HepG2 (cell line): ENCODE data around the gene PRSS36. TPM values are rescaled to one million over a fixed set of nuclear protein-coding genes. Genes with fewer than 3 reads are reported as not detected.
A peak's percentile ranks its signal among the peaks of the same experiment; 100 is the strongest.

Experiments used
- ADNP ChIP-seq: sonication (generic); formaldehyde crosslinking; IDR thresholded peaks from 2 replicates; pipeline ENCODE4 v1.4.0; 2020; ENCODE audit warnings: missing genetic modification reagents
- ARID3A ChIP-seq: IDR thresholded peaks from 2 replicates; pipeline ENCODE4 v1.6.1; 2012; ENCODE audit warnings: low read depth, low read length, improper control_type of control experiment
- EEA1 ChIP-seq: sonication (generic); formaldehyde crosslinking; IDR thresholded peaks from 2 replicates; pipeline ENCODE4 v1.5.1; 2020; ENCODE audit warnings: mild to moderate bottlenecking, missing genetic modification reagents, borderline replicate concordance
- HOXA5 ChIP-seq: sonication (generic); formaldehyde crosslinking; IDR thresholded peaks from 2 replicates; pipeline ENCODE4 v1.4.0; 2020; ENCODE audit warnings: missing genetic modification reagents
- IKZF4 ChIP-seq: sonication (generic); formaldehyde crosslinking; IDR thresholded peaks from 2 replicates; pipeline ENCODE4 v1.5.1; 2020; ENCODE audit warnings: borderline replicate concordance, mild to moderate bottlenecking, low read depth, missing genetic modification reagents; ENCODE audit errors: not compliant biosample characterization
- ISX ChIP-seq: sonication (generic); formaldehyde crosslinking; conservative IDR thresholded peaks from 2 replicates; pipeline ENCODE4 v1.5.0; 2020; ENCODE audit warnings: missing genetic modification reagents
- NR3C1 ChIP-seq: sonication (generic); formaldehyde crosslinking; IDR thresholded peaks from 2 replicates; pipeline ENCODE4 v1.4.0; 2020; ENCODE audit warnings: missing genetic modification reagents
- PCBP1 ChIP-seq: fragments of 200-400 bp; formaldehyde crosslinking; IDR thresholded peaks from 2 replicates; pipeline ENCODE4 v1.6.1; 2017; ENCODE audit warnings: mild to moderate bottlenecking, low read depth, low read length, borderline replicate concordance
- SIN3A ChIP-seq: IDR thresholded peaks from 2 replicates; pipeline ENCODE4 v1.6.1; 2011; ENCODE audit warnings: low read depth, mild to moderate bottlenecking, control low read depth, low read length, borderline replicate concordance
- SMARCE1 ChIP-seq: fragments of 450-650 bp; IDR thresholded peaks from 2 replicates; pipeline ENCODE4 v1.6.1; 2017; ENCODE audit warnings: borderline replicate concordance
- TAF15 ChIP-seq: fragments of 200-400 bp; formaldehyde crosslinking; IDR thresholded peaks from one replicate; pipeline ENCODE4 v1.6.1; 2018; ENCODE audit warnings: mild to moderate bottlenecking, low read depth, low read length; ENCODE audit not compliant: poor library complexity, severe bottlenecking
- WIZ ChIP-seq: sonication (generic); formaldehyde crosslinking; IDR thresholded peaks from 2 replicates; pipeline ENCODE4 v1.5.1; 2020; ENCODE audit warnings: mild to moderate bottlenecking, missing genetic modification reagents
- ZBTB1 ChIP-seq: sonication (generic); formaldehyde crosslinking; IDR thresholded peaks from 2 replicates; pipeline ENCODE4 v1.4.0; 2020; ENCODE audit warnings: missing genetic modification reagents, borderline replicate concordance
- ZNF337 ChIP-seq: sonication (generic); formaldehyde crosslinking; IDR thresholded peaks from 2 replicates; pipeline ENCODE4 v1.5.1; 2020; ENCODE audit warnings: missing genetic modification reagents, low read depth, mild to moderate bottlenecking, borderline replicate concordance
- ZNF576 ChIP-seq: sonication (generic); formaldehyde crosslinking; IDR thresholded peaks from 2 replicates; pipeline ENCODE4 v1.4.0; 2020; ENCODE audit warnings: mild to moderate bottlenecking, missing genetic modification reagents
- ZNF724P ChIP-seq: sonication (generic); formaldehyde crosslinking; IDR thresholded peaks from 2 replicates; pipeline ENCODE4 v1.8.0; 2022; ENCODE audit warnings: missing genetic modification reagents, borderline replicate concordance
- ZNF772 ChIP-seq: sonication (generic); formaldehyde crosslinking; IDR thresholded peaks from 2 replicates; pipeline ENCODE4 v1.5.0; 2020; ENCODE audit warnings: mild to moderate bottlenecking, missing genetic modification reagents
- polyA plus RNA-seq, 8 experiments: library from polyadenylated mRNA; depleted of rRNA in 3 of 8; stranded (reverse) in 7 of 8; unstranded in 1 of 8; fragments of >200 nt; fragmentation: Illumina TruSeq in 4 of 8; extraction: Trizol in 4 of 8; gene quantifications; 2 replicates each; pipeline versions ENCODE4 v1.2.1 to v1.2.3, GENCODE V29; 2011 to 2016; ENCODE audit warnings: low read depth in 4 of 8, missing spikeins in 1 of 8, mixed read lengths in 1 of 8; ENCODE audit not compliant: insufficient read depth in 1 of 8
- total RNA-seq, 5 experiments: library from RNA; depleted of rRNA; stranded (reverse); fragments of >200 nt; fragmentation: Illumina TruSeq; extraction: Trizol; gene quantifications; 2 replicates each; pipeline ENCODE4 v1.2.3, GENCODE V29; 2016; ENCODE audit warnings: low read depth in 1 of 5
- TF ChIP-seq, protein P1 (sequence below): sonication (generic); formaldehyde crosslinking; IDR thresholded peaks from 2 replicates; pipeline ENCODE4 v1.4.0; 2020; ENCODE audit warnings: missing genetic modification reagents
- TF ChIP-seq, protein P2 (sequence below): sonication (generic); formaldehyde crosslinking; IDR thresholded peaks from 2 replicates; pipeline ENCODE4 v1.5.0; 2020; ENCODE audit warnings: mild to moderate bottlenecking, missing genetic modification reagents

Gene PRSS36
- total and polyA plus RNA-seq, 2 of the 13 experiments (the other 11 are each of a cell fraction or from before 2014, with no cell fraction given) = 1.5 to 2.1 TPM

DNA sequence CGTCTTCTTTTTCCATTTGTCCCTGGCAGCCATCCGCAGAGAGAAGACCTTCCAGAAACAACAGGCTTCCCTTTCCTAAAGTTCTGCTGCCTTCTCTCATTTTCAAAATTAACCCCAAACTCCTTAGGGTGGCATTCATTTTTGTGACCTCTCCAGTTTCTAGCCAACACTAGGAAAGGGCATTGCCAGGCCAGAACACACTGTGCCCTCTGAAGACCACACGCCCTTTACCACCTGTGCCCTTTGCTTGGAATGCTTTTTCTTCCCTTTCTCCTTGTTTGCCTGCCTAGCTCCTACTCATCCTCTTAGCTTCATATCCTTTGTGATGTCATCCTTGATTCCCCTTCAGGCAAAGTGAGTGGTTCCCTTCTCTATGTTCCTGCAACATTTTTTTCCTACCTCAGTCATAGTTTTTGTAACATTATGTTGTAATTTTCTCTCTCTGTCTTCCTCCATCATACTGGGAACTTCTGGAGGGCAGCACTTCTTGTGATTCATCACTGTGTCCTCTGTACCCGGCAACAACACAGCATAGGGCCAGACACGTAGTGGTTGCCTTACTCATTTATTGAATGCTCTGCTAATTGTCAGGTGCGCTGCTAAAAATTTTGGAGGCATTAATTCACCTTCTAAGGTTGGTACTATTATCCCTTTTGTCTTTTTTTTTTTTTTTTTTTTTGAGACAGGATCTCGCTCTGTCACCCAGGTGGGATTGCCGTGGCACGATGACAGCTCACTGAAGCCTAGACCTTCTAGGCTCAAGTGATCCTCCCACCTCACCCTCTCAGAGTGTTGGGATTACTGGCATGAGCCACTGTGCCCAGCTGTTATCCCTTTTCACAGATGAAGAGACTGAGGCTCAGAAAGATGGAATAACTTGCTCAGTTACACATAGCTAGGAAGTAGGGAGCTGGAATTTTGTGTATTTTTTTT is 31.4 kb downstream of the PRSS36 start (continued):
- TF ChIP-seq, protein P1, sequence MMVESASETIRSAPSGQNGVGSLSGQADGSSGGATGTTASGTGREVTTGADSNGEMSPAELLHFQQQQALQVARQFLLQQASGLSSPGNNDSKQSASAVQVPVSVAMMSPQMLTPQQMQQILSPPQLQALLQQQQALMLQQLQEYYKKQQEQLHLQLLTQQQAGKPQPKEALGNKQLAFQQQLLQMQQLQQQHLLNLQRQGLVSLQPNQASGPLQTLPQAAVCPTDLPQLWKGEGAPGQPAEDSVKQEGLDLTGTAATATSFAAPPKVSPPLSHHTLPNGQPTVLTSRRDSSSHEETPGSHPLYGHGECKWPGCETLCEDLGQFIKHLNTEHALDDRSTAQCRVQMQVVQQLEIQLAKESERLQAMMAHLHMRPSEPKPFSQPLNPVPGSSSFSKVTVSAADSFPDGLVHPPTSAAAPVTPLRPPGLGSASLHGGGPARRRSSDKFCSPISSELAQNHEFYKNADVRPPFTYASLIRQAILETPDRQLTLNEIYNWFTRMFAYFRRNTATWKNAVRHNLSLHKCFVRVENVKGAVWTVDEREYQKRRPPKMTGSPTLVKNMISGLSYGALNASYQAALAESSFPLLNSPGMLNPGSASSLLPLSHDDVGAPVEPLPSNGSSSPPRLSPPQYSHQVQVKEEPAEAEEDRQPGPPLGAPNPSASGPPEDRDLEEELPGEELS (CRISPR knock-in tag) = no peak
- TF ChIP-seq ISX (CRISPR knock-in tag) = no peak
- no peak for TF ChIP-seq HOXA5
- TF ChIP-seq TAF15 = no peak
- TF ChIP-seq ZNF337 (CRISPR knock-in tag) = no peak
- TF ChIP-seq EEA1 (CRISPR knock-in tag) = no peak
- TF ChIP-seq ARID3A = no peak
- no peak for TF ChIP-seq IKZF4 (CRISPR knock-in tag)
- TF ChIP-seq PCBP1 = no peak
- no peak for TF ChIP-seq ZBTB1 (CRISPR knock-in tag)
- TF ChIP-seq ZNF724P (CRISPR knock-in tag) = no peak
- TF ChIP-seq ZNF772 (CRISPR knock-in tag) = no peak
- TF ChIP-seq WIZ = no peak
- TF ChIP-seq ADNP (CRISPR knock-in tag) = no peak
- no peak for TF ChIP-seq NR3C1
- no peak for TF ChIP-seq SMARCE1
- TF ChIP-seq, protein P2, sequence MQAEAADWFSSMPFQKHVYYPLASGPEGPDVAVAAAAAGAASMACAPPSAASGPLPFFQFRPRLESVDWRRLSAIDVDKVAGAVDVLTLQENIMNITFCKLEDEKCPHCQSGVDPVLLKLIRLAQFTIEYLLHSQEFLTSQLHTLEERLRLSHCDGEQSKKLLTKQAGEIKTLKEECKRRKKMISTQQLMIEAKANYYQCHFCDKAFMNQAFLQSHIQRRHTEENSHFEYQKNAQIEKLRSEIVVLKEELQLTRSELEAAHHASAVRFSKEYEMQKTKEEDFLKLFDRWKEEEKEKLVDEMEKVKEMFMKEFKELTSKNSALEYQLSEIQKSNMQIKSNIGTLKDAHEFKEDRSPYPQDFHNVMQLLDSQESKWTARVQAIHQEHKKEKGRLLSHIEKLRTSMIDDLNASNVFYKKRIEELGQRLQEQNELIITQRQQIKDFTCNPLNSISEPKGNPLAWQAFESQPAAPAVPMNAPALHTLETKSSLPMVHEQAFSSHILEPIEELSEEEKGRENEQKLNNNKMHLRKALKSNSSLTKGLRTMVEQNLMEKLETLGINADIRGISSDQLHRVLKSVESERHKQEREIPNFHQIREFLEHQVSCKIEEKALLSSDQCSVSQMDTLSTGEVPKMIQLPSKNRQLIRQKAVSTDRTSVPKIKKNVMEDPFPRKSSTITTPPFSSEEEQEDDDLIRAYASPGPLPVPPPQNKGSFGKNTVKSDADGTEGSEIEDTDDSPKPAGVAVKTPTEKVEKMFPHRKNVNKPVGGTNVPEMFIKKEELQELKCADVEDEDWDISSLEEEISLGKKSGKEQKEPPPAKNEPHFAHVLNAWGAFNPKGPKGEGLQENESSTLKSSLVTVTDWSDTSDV (CRISPR knock-in tag) = 0 out of 2 replicates have a peak, but pooled peaks have one; percentile 1
- TF ChIP-seq SIN3A = no peak
- TF ChIP-seq ZNF576 (CRISPR knock-in tag) = no peak
